ENCODE data around the gene SHMT2. TPM values are rescaled to one million over a fixed set of nuclear protein-coding genes. Genes with fewer than 3 reads are reported as not detected.

SHMT2 gene
- total and polyA plus RNA-seq, 9 of the 15 experiments (the other 6 are each of a cell fraction or from before 2014, with no cell fraction given): 46.1 to 319 (median 115) TPM

DNA sequence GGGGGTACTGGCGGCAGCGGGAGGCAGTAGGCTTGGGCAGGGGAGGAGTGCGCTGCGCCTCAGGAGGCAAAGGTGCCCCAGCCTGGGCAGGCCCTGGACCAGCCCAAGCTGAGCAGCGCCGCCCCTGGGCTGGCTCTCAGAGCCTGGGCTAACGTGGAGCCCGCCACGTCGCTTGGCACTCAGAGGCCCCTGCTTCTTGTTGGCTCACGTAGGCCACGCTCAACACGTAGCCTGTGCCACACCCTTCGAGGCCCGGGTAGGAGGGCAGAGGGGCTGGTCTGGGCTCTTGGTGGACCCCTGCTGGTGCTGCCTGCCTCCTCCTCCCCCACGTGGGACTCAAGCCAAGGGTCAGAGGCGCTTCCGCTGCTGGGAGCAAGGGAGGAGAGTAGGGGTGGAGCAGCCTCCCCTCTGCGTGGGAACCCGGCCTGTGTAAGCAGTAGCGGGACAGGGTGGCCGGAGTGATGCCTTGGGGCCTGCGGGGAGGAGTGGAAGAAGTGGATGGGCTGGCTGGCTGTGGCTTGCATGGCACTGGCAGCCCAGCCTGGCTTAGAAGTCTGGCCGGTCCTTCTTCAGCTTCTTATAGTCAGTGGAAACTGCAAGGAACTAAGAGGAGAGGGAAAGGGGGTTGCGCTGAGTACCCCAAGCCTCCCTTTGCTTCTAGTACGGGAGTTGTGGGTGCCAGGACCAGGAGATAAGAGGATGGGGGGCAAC is 5.7 kb downstream of the SHMT2 start (continued):
- TF ChIP-seq POLR2B (IDR thresholded peaks at IDR 0.05; ENCODE audit: low read depth, partially characterized antibody) (peak; percentile 36), MAZ (CRISPR knock-in tag; conservative IDR thresholded peaks at IDR 0.05 in 1 of 2, IDR thresholded peaks at IDR 0.05 in 1 of 2) (peak; percentile 36 to 69; a peak in 3 of 4 replicates), ZNF146 (CRISPR knock-in tag; IDR thresholded peaks at IDR 0.05; ENCODE audit: unreplicated experiment) (no peak), FOXP1 (CRISPR knock-in tag; IDR thresholded peaks at IDR 0.05) (no peak), MTA3 (IDR thresholded peaks at IDR 0.05; ENCODE audit: borderline replicate concordance) (peak; percentile 31; the same call in 1 of the 2 replicates), FOXA1 (IDR thresholded peaks at IDR 0.05; ENCODE audit: borderline replicate concordance) (no peak), GATA2 (CRISPR knock-in tag; IDR thresholded peaks at IDR 0.05) (no peak), CBFA2T3 (IDR thresholded peaks at IDR 0.05) (peak; percentile 22; the same call in 1 of the 2 replicates), SUPT5H (IDR thresholded peaks at IDR 0.05) (peak; percentile 50), ADNP (tag; IDR thresholded peaks at IDR 0.05) (no peak), ZNF592 (IDR thresholded peaks at IDR 0.05) (peak; percentile 43), NR2C1 (IDR thresholded peaks at IDR 0.05) (0 out of 2 replicates have a peak, but pooled peaks have one; percentile 14), NR2C1 (tag; IDR thresholded peaks at IDR 0.05) (no peak), RBFOX2 (IDR thresholded peaks at IDR 0.05; ENCODE audit: low read depth, low read length) (peak; percentile 84), SNIP1 (IDR thresholded peaks at IDR 0.05; ENCODE audit: low read depth) (no peak)
- TF ChIP-seq, protein P1, sequence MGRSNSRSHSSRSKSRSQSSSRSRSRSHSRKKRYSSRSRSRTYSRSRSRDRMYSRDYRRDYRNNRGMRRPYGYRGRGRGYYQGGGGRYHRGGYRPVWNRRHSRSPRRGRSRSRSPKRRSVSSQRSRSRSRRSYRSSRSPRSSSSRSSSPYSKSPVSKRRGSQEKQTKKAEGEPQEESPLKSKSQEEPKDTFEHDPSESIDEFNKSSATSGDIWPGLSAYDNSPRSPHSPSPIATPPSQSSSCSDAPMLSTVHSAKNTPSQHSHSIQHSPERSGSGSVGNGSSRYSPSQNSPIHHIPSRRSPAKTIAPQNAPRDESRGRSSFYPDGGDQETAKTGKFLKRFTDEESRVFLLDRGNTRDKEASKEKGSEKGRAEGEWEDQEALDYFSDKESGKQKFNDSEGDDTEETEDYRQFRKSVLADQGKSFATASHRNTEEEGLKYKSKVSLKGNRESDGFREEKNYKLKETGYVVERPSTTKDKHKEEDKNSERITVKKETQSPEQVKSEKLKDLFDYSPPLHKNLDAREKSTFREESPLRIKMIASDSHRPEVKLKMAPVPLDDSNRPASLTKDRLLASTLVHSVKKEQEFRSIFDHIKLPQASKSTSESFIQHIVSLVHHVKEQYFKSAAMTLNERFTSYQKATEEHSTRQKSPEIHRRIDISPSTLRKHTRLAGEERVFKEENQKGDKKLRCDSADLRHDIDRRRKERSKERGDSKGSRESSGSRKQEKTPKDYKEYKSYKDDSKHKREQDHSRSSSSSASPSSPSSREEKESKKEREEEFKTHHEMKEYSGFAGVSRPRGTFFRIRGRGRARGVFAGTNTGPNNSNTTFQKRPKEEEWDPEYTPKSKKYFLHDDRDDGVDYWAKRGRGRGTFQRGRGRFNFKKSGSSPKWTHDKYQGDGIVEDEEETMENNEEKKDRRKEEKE (IDR thresholded peaks at IDR 0.05; ENCODE audit: borderline replicate concordance in 1 of 2, control insufficient read depth in 1 of 2, low read depth in 2 of 2, low read length in 1 of 2): no peak
- TF ChIP-seq, protein P2, sequence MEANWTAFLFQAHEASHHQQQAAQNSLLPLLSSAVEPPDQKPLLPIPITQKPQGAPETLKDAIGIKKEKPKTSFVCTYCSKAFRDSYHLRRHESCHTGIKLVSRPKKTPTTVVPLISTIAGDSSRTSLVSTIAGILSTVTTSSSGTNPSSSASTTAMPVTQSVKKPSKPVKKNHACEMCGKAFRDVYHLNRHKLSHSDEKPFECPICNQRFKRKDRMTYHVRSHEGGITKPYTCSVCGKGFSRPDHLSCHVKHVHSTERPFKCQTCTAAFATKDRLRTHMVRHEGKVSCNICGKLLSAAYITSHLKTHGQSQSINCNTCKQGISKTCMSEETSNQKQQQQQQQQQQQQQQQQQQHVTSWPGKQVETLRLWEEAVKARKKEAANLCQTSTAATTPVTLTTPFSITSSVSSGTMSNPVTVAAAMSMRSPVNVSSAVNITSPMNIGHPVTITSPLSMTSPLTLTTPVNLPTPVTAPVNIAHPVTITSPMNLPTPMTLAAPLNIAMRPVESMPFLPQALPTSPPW (CRISPR knock-in tag; IDR thresholded peaks at IDR 0.05): peak; percentile 44
- TF ChIP-seq, protein P3, sequence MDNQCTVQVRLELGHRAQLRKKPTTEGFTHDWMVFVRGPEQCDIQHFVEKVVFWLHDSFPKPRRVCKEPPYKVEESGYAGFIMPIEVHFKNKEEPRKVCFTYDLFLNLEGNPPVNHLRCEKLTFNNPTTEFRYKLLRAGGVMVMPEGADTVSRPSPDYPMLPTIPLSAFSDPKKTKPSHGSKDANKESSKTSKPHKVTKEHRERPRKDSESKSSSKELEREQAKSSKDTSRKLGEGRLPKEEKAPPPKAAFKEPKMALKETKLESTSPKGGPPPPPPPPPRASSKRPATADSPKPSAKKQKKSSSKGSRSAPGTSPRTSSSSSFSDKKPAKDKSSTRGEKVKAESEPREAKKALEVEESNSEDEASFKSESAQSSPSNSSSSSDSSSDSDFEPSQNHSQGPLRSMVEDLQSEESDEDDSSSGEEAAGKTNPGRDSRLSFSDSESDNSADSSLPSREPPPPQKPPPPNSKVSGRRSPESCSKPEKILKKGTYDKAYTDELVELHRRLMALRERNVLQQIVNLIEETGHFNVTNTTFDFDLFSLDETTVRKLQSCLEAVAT (IDR thresholded peaks at IDR 0.05): no peak

Data from K562 (cell line).